AG10803 (cell line): ENCODE results near the gene ZFP69B.

ENCODE experiments used
- DNase-seq: peaks from one replicate; pipeline ENCODE4 v3.0.0; 2010; ENCODE audit warnings: low read depth
- H3K4me3 ChIP-seq: 2 replicates; pipeline ENCODE4 v1.5.1; 2011; ENCODE audit warnings: mild to moderate bottlenecking, low read length, control low read depth
- TF ChIP-seq, protein P1 (sequence below): conservative IDR thresholded peaks from 2 replicates; pipeline ENCODE4 v1.5.1; 2011; ENCODE audit warnings: mild to moderate bottlenecking, low read length, control low read depth, inconsistent platforms

ZFP69B gene

DNA sequence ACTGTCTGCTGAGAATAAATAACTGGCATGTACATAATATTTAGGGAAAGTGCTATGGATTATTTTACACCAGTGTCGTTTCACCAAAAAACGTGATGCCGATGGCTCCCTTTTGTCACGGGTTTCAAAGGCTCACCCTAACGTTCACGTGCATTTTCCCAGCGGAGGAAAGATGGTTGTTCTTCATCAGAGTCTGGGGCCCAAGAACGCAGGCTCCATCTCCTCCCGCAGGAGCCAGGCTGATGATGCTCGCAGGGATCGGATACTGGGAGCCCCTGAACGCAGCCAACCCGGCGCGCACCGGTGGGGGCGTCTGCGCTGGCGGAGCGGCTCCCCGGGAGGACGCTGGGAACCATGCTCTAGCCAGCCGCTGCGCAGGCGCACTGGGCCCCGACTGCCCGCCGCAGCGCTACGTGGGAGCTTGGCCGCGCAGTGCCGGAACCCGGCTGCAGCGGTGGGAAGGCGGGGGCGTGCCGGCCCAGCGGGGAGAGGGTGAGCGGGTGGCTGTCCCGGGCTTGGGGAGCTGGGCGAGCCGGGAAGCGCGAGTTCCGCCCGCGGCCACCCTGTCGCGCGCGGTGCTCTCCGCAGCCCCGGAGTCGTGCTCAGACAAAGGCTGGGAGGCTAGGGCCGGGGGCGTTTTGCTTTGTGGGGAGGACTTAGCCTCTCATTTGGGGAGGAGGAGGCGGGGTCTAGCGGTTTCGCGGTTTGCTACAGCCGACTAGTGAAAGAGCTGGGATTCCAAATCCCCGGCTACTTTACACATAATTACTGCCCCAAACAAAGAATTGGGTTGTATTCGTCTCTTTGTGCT lies at the start of gene ZFP69B:
TSS of gene ZFP69B (plus strand) at position 793 of the 811 bp plus-strand sequence. CDS start 486 bp downstream, outside the sequence.
- peak; percentile 90 for DNase-seq
- H3K4me3 ChIP-seq = peak within 1 kb of the TSS; percentile 77
- TF ChIP-seq, protein P1, sequence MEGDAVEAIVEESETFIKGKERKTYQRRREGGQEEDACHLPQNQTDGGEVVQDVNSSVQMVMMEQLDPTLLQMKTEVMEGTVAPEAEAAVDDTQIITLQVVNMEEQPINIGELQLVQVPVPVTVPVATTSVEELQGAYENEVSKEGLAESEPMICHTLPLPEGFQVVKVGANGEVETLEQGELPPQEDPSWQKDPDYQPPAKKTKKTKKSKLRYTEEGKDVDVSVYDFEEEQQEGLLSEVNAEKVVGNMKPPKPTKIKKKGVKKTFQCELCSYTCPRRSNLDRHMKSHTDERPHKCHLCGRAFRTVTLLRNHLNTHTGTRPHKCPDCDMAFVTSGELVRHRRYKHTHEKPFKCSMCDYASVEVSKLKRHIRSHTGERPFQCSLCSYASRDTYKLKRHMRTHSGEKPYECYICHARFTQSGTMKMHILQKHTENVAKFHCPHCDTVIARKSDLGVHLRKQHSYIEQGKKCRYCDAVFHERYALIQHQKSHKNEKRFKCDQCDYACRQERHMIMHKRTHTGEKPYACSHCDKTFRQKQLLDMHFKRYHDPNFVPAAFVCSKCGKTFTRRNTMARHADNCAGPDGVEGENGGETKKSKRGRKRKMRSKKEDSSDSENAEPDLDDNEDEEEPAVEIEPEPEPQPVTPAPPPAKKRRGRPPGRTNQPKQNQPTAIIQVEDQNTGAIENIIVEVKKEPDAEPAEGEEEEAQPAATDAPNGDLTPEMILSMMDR = peak; percentile 2; the same call in 1 of the 2 replicates

GRCh38 chr1:40401473-40402201 lies 48.6 kb upstream of the ZFP69B start:
- TF ChIP-seq, protein P1 = no peak
- H3K4me3 ChIP-seq = no peak overlapping the region
- DNase-seq = no peak

DNA sequence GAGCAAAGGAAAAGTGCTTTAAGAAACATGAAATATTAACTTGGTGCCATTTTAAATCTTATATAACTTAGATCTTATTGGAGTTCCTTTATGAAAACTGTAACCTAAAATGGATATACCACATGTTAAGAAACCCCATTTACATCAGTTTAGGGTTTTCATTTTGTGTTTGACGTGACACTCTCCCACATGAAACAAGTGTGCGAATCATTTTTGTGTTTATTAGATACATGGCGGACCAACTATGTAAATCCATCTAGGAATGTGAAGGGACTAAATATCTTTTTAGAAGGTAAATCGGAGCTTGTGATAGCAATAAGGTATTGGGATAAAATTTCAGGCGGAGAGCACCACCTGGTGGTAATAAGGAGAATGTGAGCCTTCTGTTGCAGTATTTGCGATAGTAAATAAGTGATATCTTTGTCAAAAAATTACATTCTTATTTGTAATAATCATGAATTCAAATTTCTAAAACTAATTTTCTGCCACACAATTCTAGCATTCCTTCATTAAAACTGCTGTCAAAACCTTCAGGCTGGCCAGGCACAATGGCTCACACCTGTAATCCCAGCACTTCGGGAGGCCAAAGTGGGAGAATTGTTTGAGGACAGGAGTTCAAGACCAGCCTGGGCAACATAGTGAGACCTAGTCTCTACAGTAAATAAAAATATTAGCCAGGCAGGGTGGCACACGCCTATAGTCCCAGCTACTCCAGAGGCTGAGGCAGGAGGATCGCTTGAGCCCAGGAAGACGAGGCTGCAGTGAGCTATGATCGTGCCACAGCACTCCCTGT lies 45.4 kb upstream of the ZFP69B start:
- H3K4me3 ChIP-seq = no peak overlapping the region
- DNase-seq = peak; percentile 68
- TF ChIP-seq, protein P1 = peak; percentile 79

GRCh38 chr1:40405812-40406211 lies 44.5 kb upstream of the ZFP69B start:
- TF ChIP-seq, protein P1 = no peak
- H3K4me3 ChIP-seq = no peak overlapping the region
- no peak for DNase-seq

- no peak overlapping the region for H3K4me3 ChIP-seq
- TF ChIP-seq, protein P1 = no peak
- no peak for DNase-seq
Measured at GRCh38 chr1:40407453-40407852, 42.8 kb upstream of the ZFP69B start.

DNA sequence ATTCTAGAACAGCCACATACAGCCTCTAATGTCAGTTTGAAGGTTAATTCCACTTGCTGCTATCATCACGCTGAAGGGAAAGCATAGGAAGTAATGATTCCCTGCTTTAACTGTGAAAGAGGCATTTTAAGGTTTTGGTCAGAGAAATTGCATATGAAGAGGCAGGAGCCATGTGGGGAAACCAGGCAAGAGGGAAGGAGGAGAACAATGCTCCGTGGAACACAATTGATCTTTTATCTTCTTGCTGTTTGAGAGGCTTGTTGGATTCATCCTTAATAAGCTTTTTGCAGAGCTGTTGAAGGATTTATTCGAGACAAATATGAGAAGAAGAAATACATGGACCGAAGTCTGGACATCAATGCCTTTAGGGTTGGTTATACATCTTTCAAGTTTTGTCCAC lies 40.8 kb upstream of the ZFP69B start:
- no peak for DNase-seq
- TF ChIP-seq, protein P1 = no peak
- no peak overlapping the region for H3K4me3 ChIP-seq
